ENCODE results near the gene TAPT1. TPM values are rescaled to one million over a fixed set of nuclear protein-coding genes. Genes with fewer than 3 reads are reported as not detected.

TAPT1 gene
- total and polyA plus RNA-seq, 9 of the 15 experiments (the other 6 are each of a cell fraction or from before 2014, with no cell fraction given), result 1.6 to 36.7 (median 20.7) TPM

DNA sequence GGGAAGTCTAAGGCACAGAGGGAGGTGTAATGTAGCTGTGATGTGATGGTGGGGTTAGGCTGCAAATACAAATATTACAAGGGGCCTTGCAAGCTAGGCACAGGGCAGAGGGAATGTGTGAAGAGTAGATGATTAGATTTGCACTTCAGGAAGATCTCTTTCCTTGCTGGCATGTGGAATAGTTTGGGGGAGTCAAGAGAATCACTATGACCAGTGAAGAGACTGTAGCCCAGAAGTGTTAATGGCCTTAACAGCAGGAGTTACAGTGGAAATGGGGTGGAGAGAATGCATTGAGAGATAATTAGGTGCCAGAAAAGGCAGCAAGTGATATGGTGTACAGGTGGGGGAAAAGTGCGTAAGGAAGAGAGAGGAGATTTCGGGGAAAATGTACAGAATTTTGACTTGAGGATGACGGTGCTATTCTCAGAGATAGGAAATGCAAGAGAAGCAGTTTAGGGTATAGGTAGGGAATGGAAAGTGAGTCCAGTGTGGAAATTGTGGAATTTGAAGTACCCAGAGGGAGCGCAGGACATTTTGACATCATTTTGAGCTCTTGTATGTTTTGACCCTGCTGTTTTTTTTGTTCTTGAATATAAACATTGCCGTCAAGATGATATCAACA lies 10.2 kb upstream of the TAPT1 start (continued):
- no peak for TF ChIP-seq CUX1 (CRISPR knock-in tag; IDR thresholded peaks at IDR 0.05)
- 0 out of 2 replicates have a peak, but pooled peaks have one; percentile 7 for TF ChIP-seq MAFF (IDR thresholded peaks at IDR 0.05; ENCODE audit: low read length)
- TF ChIP-seq, protein P1, sequence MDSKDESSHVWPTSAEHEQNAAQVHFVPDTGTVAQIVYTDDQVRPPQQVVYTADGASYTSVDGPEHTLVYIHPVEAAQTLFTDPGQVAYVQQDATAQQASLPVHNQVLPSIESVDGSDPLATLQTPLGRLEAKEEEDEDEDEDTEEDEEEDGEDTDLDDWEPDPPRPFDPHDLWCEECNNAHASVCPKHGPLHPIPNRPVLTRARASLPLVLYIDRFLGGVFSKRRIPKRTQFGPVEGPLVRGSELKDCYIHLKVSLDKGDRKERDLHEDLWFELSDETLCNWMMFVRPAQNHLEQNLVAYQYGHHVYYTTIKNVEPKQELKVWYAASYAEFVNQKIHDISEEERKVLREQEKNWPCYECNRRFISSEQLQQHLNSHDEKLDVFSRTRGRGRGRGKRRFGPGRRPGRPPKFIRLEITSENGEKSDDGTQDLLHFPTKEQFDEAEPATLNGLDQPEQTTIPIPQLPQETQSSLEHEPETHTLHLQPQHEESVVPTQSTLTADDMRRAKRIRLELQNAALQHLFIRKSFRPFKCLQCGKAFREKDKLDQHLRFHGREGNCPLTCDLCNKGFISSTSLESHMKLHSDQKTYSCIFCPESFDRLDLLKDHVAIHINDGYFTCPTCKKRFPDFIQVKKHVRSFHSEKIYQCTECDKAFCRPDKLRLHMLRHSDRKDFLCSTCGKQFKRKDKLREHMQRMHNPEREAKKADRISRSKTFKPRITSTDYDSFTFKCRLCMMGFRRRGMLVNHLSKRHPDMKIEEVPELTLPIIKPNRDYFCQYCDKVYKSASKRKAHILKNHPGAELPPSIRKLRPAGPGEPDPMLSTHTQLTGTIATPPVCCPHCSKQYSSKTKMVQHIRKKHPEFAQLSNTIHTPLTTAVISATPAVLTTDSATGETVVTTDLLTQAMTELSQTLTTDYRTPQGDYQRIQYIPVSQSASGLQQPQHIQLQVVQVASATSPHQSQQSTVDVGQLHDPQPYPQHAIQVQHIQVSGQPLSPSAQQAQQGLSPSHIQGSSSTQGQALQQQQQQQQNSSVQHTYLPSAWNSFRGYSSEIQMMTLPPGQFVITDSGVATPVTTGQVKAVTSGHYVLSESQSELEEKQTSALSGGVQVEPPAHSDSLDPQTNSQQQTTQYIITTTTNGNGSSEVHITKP (IDR thresholded peaks at IDR 0.05; ENCODE audit: partially characterized antibody), result no peak
- no peak for TF ChIP-seq RAD21 (CRISPR knock-in tag; conservative IDR thresholded peaks at IDR 0.05 in 1 of 2, IDR thresholded peaks at IDR 0.05 in 1 of 2)
- no peak for TF ChIP-seq HNRNPK (IDR thresholded peaks at IDR 0.05; ENCODE audit: low read depth, low read length, poor library complexity, severe bottlenecking)
- peak; percentile 38; the same call in 1 of the 2 replicates for TF ChIP-seq NFE2 (IDR thresholded peaks at IDR 0.05; ENCODE audit: low read depth)
- no peak for TF ChIP-seq CBX3 (IDR thresholded peaks at IDR 0.05; ENCODE audit: borderline replicate concordance in 1 of 2, low read length in 2 of 2)
- no peak for TF ChIP-seq ZBTB12 (CRISPR knock-in tag; IDR thresholded peaks at IDR 0.05)
- TF ChIP-seq, protein P2, sequence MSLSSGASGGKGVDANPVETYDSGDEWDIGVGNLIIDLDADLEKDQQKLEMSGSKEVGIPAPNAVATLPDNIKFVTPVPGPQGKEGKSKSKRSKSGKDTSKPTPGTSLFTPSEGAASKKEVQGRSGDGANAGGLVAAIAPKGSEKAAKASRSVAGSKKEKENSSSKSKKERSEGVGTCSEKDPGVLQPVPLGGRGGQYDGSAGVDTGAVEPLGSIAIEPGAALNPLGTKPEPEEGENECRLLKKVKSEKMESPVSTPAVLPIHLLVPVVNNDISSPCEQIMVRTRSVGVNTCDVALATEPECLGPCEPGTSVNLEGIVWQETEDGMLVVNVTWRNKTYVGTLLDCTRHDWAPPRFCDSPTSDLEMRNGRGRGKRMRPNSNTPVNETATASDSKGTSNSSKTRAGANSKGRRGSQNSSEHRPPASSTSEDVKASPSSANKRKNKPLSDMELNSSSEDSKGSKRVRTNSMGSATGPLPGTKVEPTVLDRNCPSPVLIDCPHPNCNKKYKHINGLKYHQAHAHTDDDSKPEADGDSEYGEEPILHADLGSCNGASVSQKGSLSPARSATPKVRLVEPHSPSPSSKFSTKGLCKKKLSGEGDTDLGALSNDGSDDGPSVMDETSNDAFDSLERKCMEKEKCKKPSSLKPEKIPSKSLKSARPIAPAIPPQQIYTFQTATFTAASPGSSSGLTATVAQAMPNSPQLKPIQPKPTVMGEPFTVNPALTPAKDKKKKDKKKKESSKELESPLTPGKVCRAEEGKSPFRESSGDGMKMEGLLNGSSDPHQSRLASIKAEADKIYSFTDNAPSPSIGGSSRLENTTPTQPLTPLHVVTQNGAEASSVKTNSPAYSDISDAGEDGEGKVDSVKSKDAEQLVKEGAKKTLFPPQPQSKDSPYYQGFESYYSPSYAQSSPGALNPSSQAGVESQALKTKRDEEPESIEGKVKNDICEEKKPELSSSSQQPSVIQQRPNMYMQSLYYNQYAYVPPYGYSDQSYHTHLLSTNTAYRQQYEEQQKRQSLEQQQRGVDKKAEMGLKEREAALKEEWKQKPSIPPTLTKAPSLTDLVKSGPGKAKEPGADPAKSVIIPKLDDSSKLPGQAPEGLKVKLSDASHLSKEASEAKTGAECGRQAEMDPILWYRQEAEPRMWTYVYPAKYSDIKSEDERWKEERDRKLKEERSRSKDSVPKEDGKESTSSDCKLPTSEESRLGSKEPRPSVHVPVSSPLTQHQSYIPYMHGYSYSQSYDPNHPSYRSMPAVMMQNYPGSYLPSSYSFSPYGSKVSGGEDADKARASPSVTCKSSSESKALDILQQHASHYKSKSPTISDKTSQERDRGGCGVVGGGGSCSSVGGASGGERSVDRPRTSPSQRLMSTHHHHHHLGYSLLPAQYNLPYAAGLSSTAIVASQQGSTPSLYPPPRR (CRISPR knock-in tag; IDR thresholded peaks at IDR 0.05; ENCODE audit: borderline replicate concordance), result no peak

Data from K562 (cell line).